Transverse colon (tissue), 4 donors: ENCODE results near the gene PAQR4.

Experiments
- CTCF ChIP-seq, 5 experiments: fragments of 200-600 bp in 3 of 5; fragments of 450-650 bp in 2 of 5; sonication (generic) in 3 of 5; IDR thresholded peaks; 1 replicate in 2 of 5; 2 replicates in 3 of 5; pipeline ENCODE4 v1.5.1; 2016 to 2017; ENCODE audit warnings: antibody characterized with exemption in 5 of 5, inconsistent platforms in 3 of 5, mild to moderate bottlenecking in 2 of 5, moderate library complexity in 1 of 5
- POLR2A ChIP-seq: fragments of 450-650 bp; IDR thresholded peaks from one replicate; pipeline ENCODE4 v1.6.1; 2016; ENCODE audit warnings: antibody characterized with exemption, mild to moderate bottlenecking, moderate library complexity
- POLR2AphosphoS5 ChIP-seq, 3 donors: sonication (generic); formaldehyde crosslinking; IDR thresholded peaks; one replicate each; pipeline ENCODE4 v1.6.1; 2016; ENCODE audit warnings: antibody characterized with exemption in 3 of 3

- TF ChIP-seq POLR2AphosphoS5 (IDR thresholded peaks at IDR 0.05): no peak
- TF ChIP-seq POLR2A: no peak
- no peak for TF ChIP-seq CTCF (IDR thresholded peaks at IDR 0.05)
These were observed 1.4 kb downstream of the PAQR4 start for GRCh38 chr16:2970563-2970962.
